Raji (cell line): ENCODE results near the gene LYPD6B.

Source experiments
- POLR2A ChIP-seq: IDR thresholded peaks from 2 replicates; pipeline ENCODE4 v1.6.1; 2011; ENCODE audit warnings: low read depth, low read length, control low read depth; ENCODE audit not compliant: insufficient read depth

LYPD6B gene

GRCh38 chr2:149167001-149167780 lies 128.7 kb downstream of the LYPD6B start:
- TF ChIP-seq POLR2A = no peak

GRCh38 chr2:149167941-149168340 lies 129.4 kb downstream of the LYPD6B start:
- TF ChIP-seq POLR2A = no peak

- TF ChIP-seq POLR2A = no peak
Measured at GRCh38 chr2:149169656-149170055, 131.2 kb downstream of the LYPD6B start.

GRCh38 chr2:149170156-149170555 lies 131.7 kb downstream of the LYPD6B start:
- TF ChIP-seq POLR2A = no peak

- TF ChIP-seq POLR2A = no peak
Measured at GRCh38 chr2:149170911-149171310, 132.4 kb downstream of the LYPD6B start.

GRCh38 chr2:149173220-149173619 lies 134.7 kb downstream of the LYPD6B start:
- no peak for TF ChIP-seq POLR2A

GRCh38 chr2:149175956-149176355 lies 137.5 kb downstream of the LYPD6B start:
- TF ChIP-seq POLR2A = no peak

- no peak for TF ChIP-seq POLR2A
Measured at GRCh38 chr2:149178612-149179011, 140.1 kb downstream of the LYPD6B start.

- TF ChIP-seq POLR2A = no peak
Measured at GRCh38 chr2:149180226-149180875, 141.9 kb downstream of the LYPD6B start.

GRCh38 chr2:149183187-149183586 lies 144.7 kb downstream of the LYPD6B start:
- no peak for TF ChIP-seq POLR2A

GRCh38 chr2:149184991-149185390 lies 146.5 kb downstream of the LYPD6B start:
- no peak for TF ChIP-seq POLR2A

- TF ChIP-seq POLR2A = no peak
Measured at GRCh38 chr2:149185942-149186490, 147.5 kb downstream of the LYPD6B start.

GRCh38 chr2:149187057-149187456 lies 148.6 kb downstream of the LYPD6B start:
- no peak for TF ChIP-seq POLR2A

- no peak for TF ChIP-seq POLR2A
Measured at GRCh38 chr2:149188291-149188690, 149.8 kb downstream of the LYPD6B start.

GRCh38 chr2:149189769-149190168 lies 151.3 kb downstream of the LYPD6B start:
- TF ChIP-seq POLR2A = no peak

- no peak for TF ChIP-seq POLR2A
Measured at GRCh38 chr2:149191915-149192314, 153.4 kb downstream of the LYPD6B start.
